HG02973 (cell line): ENCODE results near the gene IQGAP2.
"Not testable (repeated sequence)": the region's sequence is repeated elsewhere in the genome, so short reads cannot be mapped to it uniquely, and the experiment has no call there.

ENCODE experiments used
- ATAC-seq: cut with Tn5 transposase; IDR thresholded peaks from one replicate; pipeline ENCODE4 v1.9.1; 2021; ENCODE audit warnings: moderate library complexity; ENCODE audit not compliant: unreplicated experiment

Gene IQGAP2

DNA sequence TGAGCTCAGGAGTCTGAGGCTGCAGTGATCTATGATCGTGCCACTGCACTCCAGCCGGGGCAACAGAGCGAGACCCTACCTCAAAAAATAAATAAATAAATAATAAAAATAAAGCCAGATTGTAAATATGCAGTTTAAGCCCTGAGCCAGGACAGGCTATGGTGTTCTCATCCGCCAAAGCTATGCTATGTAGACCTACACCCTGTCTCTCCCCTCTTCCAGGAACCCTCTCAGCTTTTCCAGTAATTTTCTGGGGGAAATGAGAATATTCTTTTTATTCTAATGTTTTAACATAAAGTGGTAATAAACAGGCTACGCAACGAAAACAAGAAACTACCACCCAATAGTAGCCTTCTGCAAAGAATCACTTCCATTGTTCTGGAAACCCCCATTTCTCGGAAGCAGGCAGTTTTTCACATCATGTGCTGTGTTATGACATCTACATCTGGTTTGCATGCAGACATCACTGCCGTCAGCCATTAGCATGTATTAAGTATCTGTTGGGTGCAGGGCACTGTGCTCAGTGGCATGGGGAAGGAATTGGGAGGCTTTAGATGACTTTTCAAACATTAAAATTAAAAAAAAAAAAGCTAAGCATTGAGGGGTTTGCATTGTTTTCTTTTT, 274.9 kb downstream of the IQGAP2 start:
- ATAC-seq = no peak

GRCh38 chr5:76679231-76679630, 276.1 kb downstream of the IQGAP2 start:
- ATAC-seq = no peak

- ATAC-seq = not testable (repeated sequence)
Measured at GRCh38 chr5:76680826-76681225, 277.7 kb downstream of the IQGAP2 start.

- ATAC-seq = no peak
Measured at GRCh38 chr5:76681287-76681686, 278.2 kb downstream of the IQGAP2 start.

GRCh38 chr5:76682387-76682786, 279.3 kb downstream of the IQGAP2 start:
- no peak for ATAC-seq

DNA sequence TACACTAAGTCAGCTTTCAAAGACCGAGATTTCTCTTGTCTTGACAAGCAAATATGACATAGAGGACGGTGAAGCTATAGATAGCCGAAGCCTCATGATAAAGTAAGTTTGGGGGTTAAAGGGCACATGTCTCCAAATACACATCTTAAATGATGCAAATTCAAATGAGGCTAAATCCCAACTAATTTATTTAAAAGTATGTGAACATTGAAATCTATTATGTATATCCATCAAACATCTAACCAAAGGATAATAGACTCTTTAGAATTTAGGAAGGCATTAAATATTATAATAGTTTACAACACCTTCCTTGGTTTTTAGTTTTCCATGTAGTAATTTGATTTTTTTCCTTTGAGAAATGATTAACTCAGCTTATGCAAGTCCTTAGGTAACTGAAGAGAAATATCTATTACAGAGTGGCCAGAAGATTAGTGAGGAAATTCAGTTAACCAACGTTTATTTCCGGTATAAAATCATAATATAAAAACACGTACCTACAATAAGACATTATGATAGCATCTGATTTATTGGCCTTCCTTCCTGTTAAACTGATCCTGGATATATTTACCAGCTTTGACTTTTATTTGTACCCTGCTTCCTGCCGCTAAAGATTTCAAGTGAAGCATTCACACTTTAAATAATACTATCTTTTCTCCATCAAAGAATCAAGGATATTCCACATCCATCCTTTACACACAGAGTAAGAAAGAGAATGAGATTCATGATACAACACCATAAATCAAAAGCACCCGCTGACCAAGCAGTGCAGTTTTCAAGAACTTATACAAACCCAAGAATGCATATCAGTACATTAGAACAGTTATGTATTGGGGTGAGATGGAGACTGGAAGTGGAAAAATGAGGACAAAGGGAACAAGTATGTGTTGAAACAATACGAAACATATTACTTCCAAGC, 281.0 kb downstream of the IQGAP2 start:
- ATAC-seq = no peak

DNA sequence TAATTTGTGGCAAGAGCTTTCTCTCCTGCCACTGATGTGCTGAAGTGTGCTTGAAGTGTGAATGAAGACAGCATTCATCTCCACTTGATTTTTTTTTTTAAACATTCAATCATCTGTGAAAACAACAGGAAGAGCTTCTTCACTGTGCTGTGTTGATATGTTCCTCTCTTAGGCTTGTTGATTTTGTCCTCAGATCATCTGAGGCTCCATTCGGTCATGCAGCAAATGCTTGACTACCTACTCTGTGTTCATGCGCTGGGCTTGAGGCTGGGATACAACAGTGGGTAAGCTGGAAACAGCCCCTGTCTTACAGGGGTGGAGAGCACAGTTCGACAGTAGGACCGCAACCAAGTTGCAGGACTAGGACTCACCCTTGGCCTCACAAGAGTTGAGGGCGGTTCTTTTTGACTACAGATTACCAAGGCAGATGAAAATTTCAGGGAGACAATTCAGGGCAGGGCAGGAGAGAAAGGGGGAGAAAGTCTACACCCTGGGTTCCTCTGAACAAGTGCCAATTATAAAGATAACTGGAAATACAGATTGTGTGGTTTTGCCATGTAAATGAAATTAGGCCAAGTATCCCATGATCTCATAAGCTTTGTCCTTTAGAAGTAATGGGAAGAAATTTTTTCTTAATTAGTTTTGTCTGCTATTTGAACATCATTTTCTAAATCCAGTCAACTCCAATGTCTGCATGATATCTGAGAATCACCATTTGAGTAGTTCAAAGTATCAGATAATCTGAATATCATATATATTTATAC, 281.9 kb downstream of the IQGAP2 start:
- no peak for ATAC-seq

DNA sequence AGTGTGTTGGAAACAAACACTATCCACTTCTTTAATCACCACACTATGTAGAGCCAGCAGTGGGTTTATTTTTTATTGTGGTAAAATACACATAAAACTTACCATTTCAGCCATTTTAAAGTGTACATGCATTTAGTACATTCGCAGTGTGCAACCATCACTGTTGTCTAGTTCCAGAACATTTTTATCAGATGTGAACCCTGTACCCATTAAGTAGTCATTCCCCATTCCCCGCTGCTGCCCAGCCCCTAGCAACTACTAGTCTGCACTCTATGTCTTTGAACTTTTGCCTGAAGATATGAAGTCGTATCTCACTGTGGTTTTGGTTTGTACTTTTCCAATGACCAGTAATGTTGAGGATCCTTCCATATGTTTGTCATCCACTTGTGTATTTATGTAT, 282.6 kb downstream of the IQGAP2 start:
- no peak for ATAC-seq

GRCh38 chr5:76688212-76688611, 285.1 kb downstream of the IQGAP2 start:
- no peak for ATAC-seq

DNA sequence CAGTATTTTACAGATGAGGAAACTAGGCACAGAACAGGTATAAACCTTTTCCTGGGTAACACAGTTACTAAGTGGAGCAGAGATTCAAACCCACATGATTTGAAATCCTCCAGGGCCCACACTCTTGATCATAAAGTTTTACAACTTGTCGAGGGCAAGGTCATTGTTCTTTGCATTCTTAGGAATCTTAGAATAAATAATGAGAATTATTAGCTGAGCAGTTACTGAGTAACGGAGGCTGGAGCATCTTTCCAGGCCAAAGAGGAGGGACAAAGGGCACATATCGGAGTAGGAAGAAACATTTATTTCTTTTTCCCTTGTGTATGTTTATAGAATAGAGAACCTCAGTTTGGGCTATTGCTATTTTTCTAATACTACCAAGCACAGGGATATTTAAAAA, 285.8 kb downstream of the IQGAP2 start:
- no peak for ATAC-seq

DNA sequence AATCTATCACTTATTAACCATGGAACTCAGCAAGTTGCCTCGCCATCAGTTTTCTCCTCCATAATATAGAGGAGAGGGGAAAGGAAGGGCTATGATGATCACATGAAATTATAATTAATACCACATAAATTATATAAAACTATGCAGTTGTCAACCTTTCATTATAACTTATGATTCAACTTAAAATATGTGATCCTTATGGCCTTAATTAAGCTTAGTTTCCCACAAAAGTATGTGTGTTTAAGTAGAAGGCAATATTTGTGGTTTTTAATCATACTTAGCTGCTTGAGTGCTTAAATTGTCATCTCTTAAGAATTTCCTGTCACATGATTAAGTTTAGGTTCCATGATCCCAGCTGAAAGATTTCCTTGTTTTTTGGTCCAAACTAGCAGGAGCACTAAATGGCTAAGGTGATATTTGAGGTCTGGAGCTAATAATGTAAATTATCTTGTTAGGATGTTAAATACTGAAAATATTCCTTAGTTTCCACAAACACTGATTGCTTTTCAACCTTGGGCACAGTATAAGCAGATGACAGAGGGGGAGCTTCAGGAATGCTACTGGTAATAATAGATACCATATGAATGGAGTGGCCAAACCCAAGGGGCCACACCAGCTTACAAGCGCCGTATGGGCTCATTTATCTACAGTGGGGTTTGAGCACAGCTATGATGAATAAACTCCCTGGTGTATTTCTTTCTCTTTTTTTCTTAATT, 286.4 kb downstream of the IQGAP2 start:
- no peak for ATAC-seq

GRCh38 chr5:76690037-76690679, 287.1 kb downstream of the IQGAP2 start:
- ATAC-seq = no peak

GRCh38 chr5:76690704-76691466, 287.8 kb downstream of the IQGAP2 start:
- ATAC-seq = no peak

DNA sequence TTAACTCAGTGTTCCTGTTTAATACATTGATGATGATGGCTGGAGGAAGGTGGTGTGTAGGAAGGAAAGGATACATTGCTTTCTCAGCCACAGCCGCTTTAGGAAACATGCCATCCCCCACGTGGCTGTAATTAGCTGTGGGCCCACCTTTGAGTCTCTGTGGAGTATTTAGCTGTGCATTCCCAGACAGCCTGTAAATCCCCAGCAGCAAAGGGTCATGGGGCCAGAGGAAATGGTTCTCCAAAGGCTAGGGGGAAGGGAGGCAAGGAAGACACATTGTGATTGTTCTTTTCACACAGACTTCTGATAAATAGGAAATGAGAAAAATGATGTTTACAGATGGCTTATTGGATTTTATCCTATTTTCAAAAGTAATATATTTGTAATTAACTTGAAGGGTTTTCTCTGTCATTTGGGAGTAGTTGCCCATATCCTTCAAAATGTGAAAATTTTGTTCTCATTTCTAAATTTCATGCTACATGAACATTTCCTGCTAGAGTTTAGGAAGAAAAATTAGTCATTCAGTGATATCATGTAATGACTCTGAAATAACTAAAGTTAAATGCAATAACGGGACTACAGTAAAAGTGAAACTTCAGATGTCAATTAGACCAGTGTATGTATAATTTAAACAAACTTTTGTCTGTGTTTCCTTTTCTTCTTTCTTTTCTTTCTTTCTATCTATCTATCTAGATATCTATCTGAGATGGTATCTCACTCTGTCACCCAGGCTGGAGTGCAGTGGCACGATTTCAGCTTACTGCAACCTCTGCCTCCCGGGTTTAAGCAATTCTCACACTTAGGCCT, 288.6 kb downstream of the IQGAP2 start:
- no peak for ATAC-seq

GRCh38 chr5:76692274-76692540, 289.1 kb downstream of the IQGAP2 start:
- ATAC-seq = no peak

- ATAC-seq = no peak
Measured at GRCh38 chr5:76692651-76693050, 289.6 kb downstream of the IQGAP2 start.

DNA sequence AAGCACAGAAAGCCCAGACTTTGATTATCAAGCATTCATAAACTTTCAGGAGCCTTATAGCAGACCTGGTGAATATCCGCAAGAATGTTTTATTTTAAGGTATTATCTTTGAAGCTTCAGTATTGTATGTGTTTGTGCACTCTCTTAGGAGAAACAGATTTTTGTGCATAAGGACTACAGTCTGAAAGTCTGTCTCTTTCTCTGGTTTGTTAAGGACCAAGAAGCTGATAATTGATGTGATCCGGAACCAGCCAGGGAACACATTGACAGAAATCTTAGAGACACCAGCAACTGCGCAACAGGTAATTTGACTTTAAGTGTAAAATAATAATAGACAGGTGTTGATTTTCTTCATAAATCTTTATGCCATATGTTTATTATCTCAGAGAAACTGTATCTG, 290.1 kb downstream of the IQGAP2 start:
- no peak for ATAC-seq

- ATAC-seq = no peak
Measured at GRCh38 chr5:76694317-76694716, 291.2 kb downstream of the IQGAP2 start.

- ATAC-seq = no peak
Measured at GRCh38 chr5:76695346-76695745, 292.3 kb downstream of the IQGAP2 start.
